ENCODE measurements around the gene AHCYL1.

AHCYL1 gene

DNA sequence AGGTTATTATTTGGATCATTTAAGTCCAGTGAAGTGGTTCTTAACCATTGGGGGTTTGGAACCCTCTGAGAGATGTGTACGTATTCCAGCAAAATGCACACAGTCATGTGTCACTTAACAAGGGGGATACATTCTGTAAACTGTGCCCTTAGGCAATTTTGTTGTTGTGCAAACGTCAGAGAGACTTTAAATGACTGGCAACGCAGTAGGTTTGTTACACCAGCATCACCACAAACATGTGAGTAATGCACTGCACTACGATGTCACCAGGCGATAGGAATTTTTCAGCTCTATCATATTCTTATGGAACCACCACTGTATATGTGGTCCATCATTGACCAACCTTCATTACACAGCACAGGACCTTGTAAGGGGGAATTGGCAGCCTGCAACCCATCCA is 11.9 kb downstream of the AHCYL1 start:
- DNase-seq (ENCODE audit: low read depth, low spot score), result no peak
- H3K4me1 ChIP-seq (ENCODE audit: insufficient read depth, insufficient read length), result no peaks in the 10 kb centered on the region

DNA sequence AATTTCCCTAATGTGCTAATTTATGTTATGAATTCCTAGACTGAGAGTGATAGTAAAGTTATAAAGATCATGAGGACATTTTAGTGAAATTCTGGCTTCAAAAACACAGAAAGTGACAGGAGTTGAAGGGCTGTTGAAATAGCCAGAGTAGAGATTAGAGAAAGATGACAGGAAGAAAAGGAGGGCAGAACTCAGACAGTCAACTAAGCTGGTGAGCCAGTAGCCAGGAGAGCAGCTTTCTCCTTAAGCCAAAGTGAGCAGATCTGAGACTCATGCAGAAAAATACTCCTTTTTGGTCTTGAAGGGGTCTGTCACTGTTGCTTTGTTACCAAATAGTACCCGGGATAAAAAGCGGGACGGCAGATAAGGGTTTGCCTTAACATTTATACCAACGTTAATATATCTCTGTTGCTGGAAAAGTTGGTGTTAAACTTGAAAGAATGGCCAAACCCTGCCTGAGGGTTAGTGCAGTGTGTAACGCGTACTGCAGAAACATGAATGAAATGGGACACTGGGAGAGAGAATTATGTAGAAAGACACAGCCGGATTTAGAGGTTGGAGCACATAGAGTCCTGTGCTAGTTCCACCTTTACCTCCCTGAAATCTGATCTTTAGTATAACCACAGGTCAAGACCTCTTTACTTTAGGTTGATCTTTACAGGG is 12.8 kb downstream of the AHCYL1 start:
- Histone ChIP-seq H3K4me1 (ENCODE audit: insufficient read depth, insufficient read length) (no peaks in the 10 kb centered on the region), H3K9me3 (ENCODE audit: insufficient read depth, low read length) (no peaks in the 10 kb centered on the region), H3K4me3 (ENCODE audit: insufficient read length, low read depth) (no peak overlapping the region), H3K9ac (ENCODE audit: insufficient read length, low read depth) (no peak overlapping the region), H3K27me3 (ENCODE audit: insufficient read depth, insufficient read length) (no peaks in the 10 kb centered on the region), H3K36me3 (ENCODE audit: insufficient read depth, insufficient read length, low read length) (peaks cover 60% of the 10 kb centered on the region)
- TF ChIP-seq SUZ12 (IDR thresholded peaks at IDR 0.05; ENCODE audit: extremely low read depth, insufficient read depth, insufficient read length) (no peak), YY1 (IDR thresholded peaks at IDR 0.05; ENCODE audit: insufficient read depth, insufficient read length) (no peak), ZNF274 (IDR thresholded peaks at IDR 0.05; ENCODE audit: low read depth, low read length) (no peak)
- no peak for DNase-seq (ENCODE audit: low read depth, low spot score)

More for the DNA sequence above, 11.9 kb downstream of the AHCYL1 start:
- no peaks in the 10 kb centered on the region for H3K27me3 ChIP-seq (ENCODE audit: insufficient read depth, insufficient read length)
- H3K4me3 ChIP-seq (ENCODE audit: insufficient read length, low read depth), result no peak overlapping the region
- H3K9ac ChIP-seq (ENCODE audit: insufficient read length, low read depth), result no peak overlapping the region
- no peaks in the 10 kb centered on the region for H3K9me3 ChIP-seq (ENCODE audit: insufficient read depth, low read length)
- H3K36me3 ChIP-seq (ENCODE audit: insufficient read depth, insufficient read length, low read length), result peaks cover 63% of the 10 kb centered on the region
- TF ChIP-seq ZNF274 (IDR thresholded peaks at IDR 0.05; ENCODE audit: low read depth, low read length), result no peak
- TF ChIP-seq SUZ12 (IDR thresholded peaks at IDR 0.05; ENCODE audit: extremely low read depth, insufficient read depth, insufficient read length), result no peak
- no peak for TF ChIP-seq YY1 (IDR thresholded peaks at IDR 0.05; ENCODE audit: insufficient read depth, insufficient read length)

DNA sequence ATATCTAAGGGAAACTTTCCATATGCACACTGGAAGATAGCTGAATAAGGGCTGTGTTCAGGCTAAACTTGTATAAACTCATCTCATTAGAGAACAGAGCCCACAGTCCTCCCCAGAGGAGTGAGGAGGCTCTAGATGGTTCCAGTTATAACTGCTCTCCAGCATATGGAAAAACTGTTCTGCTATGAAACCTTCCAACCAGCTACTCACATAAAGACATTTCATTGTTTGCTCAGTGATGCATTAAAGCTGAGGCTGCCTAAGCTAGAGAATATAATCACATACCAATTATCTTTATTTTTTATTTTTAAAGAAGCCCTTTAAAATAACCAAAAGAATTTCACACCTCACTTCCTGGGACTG is 13.3 kb downstream of the AHCYL1 start:
- Histone ChIP-seq H3K4me1 (ENCODE audit: insufficient read depth, insufficient read length) (no peaks in the 10 kb centered on the region), H3K4me3 (ENCODE audit: insufficient read length, low read depth) (no peak overlapping the region), H3K27me3 (ENCODE audit: insufficient read depth, insufficient read length) (no peaks in the 10 kb centered on the region), H3K9ac (ENCODE audit: insufficient read length, low read depth) (no peak overlapping the region), H3K9me3 (ENCODE audit: insufficient read depth, low read length) (no peaks in the 10 kb centered on the region), H3K36me3 (ENCODE audit: insufficient read depth, insufficient read length, low read length) (peaks cover 57% of the 10 kb centered on the region)
- TF ChIP-seq YY1 (IDR thresholded peaks at IDR 0.05; ENCODE audit: insufficient read depth, insufficient read length) (no peak), ZNF274 (IDR thresholded peaks at IDR 0.05; ENCODE audit: low read depth, low read length) (no peak), SUZ12 (IDR thresholded peaks at IDR 0.05; ENCODE audit: extremely low read depth, insufficient read depth, insufficient read length) (no peak)
- DNase-seq (ENCODE audit: low read depth, low spot score), result no peak

DNA sequence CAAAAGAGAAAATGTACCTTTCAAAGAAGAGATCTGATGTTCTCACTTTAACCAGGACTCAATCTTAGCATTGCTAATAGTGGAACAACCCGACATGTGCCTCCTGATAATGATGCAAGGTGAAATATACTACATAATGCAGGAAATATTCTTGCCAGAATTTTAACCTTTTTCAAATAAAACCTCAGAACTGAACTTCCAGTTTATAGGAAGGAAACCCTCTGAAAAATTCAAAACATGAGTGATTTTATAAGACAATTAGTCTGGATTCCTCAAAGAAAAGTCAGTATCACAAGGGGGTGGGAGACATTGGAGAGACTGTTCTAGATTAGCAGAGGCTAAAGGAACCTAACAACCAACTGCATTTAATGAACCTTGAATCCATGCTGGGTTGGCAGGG is 18.1 kb downstream of the AHCYL1 start:
- TF ChIP-seq SUZ12 (IDR thresholded peaks at IDR 0.05; ENCODE audit: extremely low read depth, insufficient read depth, insufficient read length) (no peak), YY1 (IDR thresholded peaks at IDR 0.05; ENCODE audit: insufficient read depth, insufficient read length) (no peak), ZNF274 (IDR thresholded peaks at IDR 0.05; ENCODE audit: low read depth, low read length) (no peak)
- no peaks in the 10 kb centered on the region for H3K9me3 ChIP-seq (ENCODE audit: insufficient read depth, low read length)
- H3K4me3 ChIP-seq (ENCODE audit: insufficient read length, low read depth), result no peak overlapping the region
- no peak for DNase-seq (ENCODE audit: low read depth, low spot score)
- no peaks in the 10 kb centered on the region for H3K27me3 ChIP-seq (ENCODE audit: insufficient read depth, insufficient read length)
- H3K9ac ChIP-seq (ENCODE audit: insufficient read length, low read depth), result no peak overlapping the region
- H3K36me3 ChIP-seq (ENCODE audit: insufficient read depth, insufficient read length, low read length), result peaks cover 21% of the 10 kb centered on the region
- peaks cover 2% of the 10 kb centered on the region for H3K4me1 ChIP-seq (ENCODE audit: insufficient read depth, insufficient read length)

DNA sequence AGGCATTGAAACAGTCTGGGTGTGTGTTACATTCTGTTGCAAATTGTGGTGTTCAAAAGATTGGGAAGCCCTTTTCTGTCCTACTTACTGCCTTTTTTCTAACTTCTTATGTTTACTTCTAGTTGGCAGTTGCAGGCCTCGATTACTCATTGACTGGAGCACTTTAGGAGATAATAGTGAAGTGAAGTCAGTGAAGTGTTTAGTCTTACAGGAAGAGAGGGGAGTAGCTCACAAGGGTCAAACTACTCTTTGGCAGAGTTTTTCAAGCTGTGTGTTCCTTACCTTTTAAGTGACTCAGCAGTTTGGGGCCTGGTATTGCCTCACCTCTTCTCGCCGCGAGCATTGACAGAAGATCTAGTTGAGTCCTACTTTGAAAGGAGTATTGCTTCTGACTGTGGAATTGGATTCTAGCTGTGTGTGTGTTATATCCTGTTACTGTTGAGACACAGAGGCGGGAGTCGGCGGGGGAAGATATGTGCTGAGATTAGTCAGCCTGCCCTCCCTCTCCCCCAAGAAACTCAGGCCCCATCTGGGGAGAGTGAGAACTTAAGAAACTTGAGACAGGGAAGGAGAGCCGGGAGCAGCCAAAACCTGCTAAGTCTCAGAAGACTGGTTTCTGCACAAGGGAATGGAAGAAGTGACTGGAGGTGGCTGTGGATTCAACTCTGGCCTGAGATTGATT is 19.3 kb downstream of the AHCYL1 start:
- no peaks in the 10 kb centered on the region for H3K27me3 ChIP-seq (ENCODE audit: insufficient read depth, insufficient read length)
- peak overlapping the region; percentile 18 for H3K4me3 ChIP-seq (ENCODE audit: insufficient read length, low read depth)
- TF ChIP-seq ZNF274 (IDR thresholded peaks at IDR 0.05; ENCODE audit: low read depth, low read length) (no peak), SUZ12 (IDR thresholded peaks at IDR 0.05; ENCODE audit: extremely low read depth, insufficient read depth, insufficient read length) (no peak), YY1 (IDR thresholded peaks at IDR 0.05; ENCODE audit: insufficient read depth, insufficient read length) (no peak)
- DNase-seq (ENCODE audit: low read depth, low spot score), result peak; percentile 81
- H3K4me1 ChIP-seq (ENCODE audit: insufficient read depth, insufficient read length), result peaks cover 2% of the 10 kb centered on the region
- H3K9me3 ChIP-seq (ENCODE audit: insufficient read depth, low read length), result no peaks in the 10 kb centered on the region
- H3K36me3 ChIP-seq (ENCODE audit: insufficient read depth, insufficient read length, low read length), result peaks cover 25% of the 10 kb centered on the region
- H3K9ac ChIP-seq (ENCODE audit: insufficient read length, low read depth), result peak overlapping the region; percentile 37

DNA sequence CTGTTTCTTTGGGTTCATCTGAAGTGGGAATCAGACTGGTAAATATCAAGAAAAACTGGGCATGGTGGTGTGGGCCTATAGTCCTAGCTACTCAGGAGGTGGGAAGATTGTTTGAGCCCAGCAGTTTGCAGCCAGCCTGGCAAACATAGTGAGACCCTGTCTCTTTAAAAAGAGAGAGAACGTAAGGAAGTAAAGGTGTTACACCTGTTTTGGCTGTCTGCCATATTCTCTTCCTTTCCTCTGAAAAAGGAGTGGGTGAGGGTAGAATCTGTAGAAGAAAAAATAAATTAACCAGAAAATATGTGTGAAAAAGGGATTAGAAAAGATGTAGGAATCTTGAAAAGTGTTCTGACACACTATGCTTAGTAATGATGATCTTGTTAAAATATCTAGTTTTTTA is 20.0 kb downstream of the AHCYL1 start:
- peak overlapping the region; percentile 37 for H3K9ac ChIP-seq (ENCODE audit: insufficient read length, low read depth)
- peaks cover 2% of the 10 kb centered on the region for H3K4me1 ChIP-seq (ENCODE audit: insufficient read depth, insufficient read length)
- H3K9me3 ChIP-seq (ENCODE audit: insufficient read depth, low read length), result no peaks in the 10 kb centered on the region
- peaks cover 26% of the 10 kb centered on the region for H3K36me3 ChIP-seq (ENCODE audit: insufficient read depth, insufficient read length, low read length)
- peak overlapping the region; percentile 18 for H3K4me3 ChIP-seq (ENCODE audit: insufficient read length, low read depth)
- DNase-seq (ENCODE audit: low read depth, low spot score), result no peak
- TF ChIP-seq YY1 (IDR thresholded peaks at IDR 0.05; ENCODE audit: insufficient read depth, insufficient read length) (no peak), ZNF274 (IDR thresholded peaks at IDR 0.05; ENCODE audit: low read depth, low read length) (no peak), SUZ12 (IDR thresholded peaks at IDR 0.05; ENCODE audit: extremely low read depth, insufficient read depth, insufficient read length) (no peak)
- no peaks in the 10 kb centered on the region for H3K27me3 ChIP-seq (ENCODE audit: insufficient read depth, insufficient read length)

DNA sequence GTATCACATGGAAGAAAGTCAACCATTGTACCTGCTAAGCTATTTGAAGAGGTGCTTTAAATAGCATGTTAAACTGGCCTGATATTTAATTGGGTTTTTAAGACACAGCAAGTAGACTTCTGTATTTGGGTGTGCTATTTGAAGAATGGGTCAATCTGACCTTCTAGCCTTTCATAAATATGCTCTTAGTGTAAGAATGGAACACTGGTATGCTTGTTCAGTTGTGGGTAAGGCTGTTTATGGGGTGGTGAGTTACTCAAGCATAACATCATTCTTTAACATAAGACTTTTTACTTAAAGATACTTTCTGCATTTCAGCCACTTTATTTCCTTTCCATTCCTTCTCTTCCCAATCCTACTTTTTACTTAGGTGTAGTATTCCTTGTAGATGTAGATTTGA is 21.4 kb downstream of the AHCYL1 start:
- peaks cover 38% of the 10 kb centered on the region for H3K36me3 ChIP-seq (ENCODE audit: insufficient read depth, insufficient read length, low read length)
- no peaks in the 10 kb centered on the region for H3K27me3 ChIP-seq (ENCODE audit: insufficient read depth, insufficient read length)
- peaks cover 2% of the 10 kb centered on the region for H3K4me1 ChIP-seq (ENCODE audit: insufficient read depth, insufficient read length)
- H3K4me3 ChIP-seq (ENCODE audit: insufficient read length, low read depth), result no peak overlapping the region
- TF ChIP-seq SUZ12 (IDR thresholded peaks at IDR 0.05; ENCODE audit: extremely low read depth, insufficient read depth, insufficient read length) (no peak), ZNF274 (IDR thresholded peaks at IDR 0.05; ENCODE audit: low read depth, low read length) (no peak), YY1 (IDR thresholded peaks at IDR 0.05; ENCODE audit: insufficient read depth, insufficient read length) (no peak)
- H3K9ac ChIP-seq (ENCODE audit: insufficient read length, low read depth), result no peak overlapping the region
- DNase-seq (ENCODE audit: low read depth, low spot score), result no peak
- H3K9me3 ChIP-seq (ENCODE audit: insufficient read depth, low read length), result no peaks in the 10 kb centered on the region
